ENCODE results near the gene C16orf54. TPM values are rescaled to one million over a fixed set of nuclear protein-coding genes. Genes with fewer than 3 reads are reported as not detected.
"Not testable (repeated sequence)": the region's sequence is repeated elsewhere in the genome, so short reads cannot be mapped to it uniquely, and the experiment has no call there.

Gene C16orf54
- total RNA-seq, 1 experiment from 2014 or later: not detected

GRCh38 chr16:29790183-29790948 lies 44.6 kb upstream of the C16orf54 start, which contains the start of gene KIF22:
Gene KIF22, plus strand, starts transcription at chr16:29790751. Its CDS starts 9 bp downstream, at chr16:29790760.
- TF ChIP-seq CTCF (conservative IDR thresholded peaks at IDR 0.05) (peak; percentile 81), EZH2 (IDR thresholded peaks at IDR 0.05; ENCODE audit: low read depth) (no peak)

DNA sequence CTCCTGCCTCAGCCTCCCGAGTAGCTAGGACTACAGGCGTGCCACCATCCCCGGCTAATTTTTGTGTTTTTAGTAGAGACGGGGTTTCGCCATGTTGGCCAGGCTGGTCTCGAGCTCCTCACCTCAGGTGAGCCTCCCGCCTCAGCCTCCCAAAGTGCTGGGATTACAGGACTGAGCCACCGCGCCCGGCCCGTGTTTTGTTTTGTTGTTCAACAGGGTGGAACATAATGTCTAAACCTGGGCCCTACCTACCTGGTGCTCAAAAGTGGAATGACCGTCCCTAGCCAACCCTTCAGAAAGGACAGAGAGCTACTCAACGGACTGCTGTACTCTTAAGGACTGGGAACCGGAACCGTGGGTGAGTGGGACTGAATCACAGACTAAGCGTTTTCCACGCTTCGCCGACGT lies 44.0 kb upstream of the C16orf54 start:
- Histone ChIP-seq H3K27me3 (ENCODE audit: insufficient read depth, low read depth) (no peaks in the 10 kb centered on the region), H3K4me2 (peak overlapping the region; percentile 94), H2AFZ (peak overlapping the region; percentile 98), H3K9me2 (ENCODE audit: insufficient read depth) (no peaks in the 10 kb centered on the region), H3K79me2 (ENCODE audit: low read depth) (peaks cover 42% of the 10 kb centered on the region), H3K27ac (no peak overlapping the region), H4K20me1 (ENCODE audit: insufficient read depth) (0 out of 2 replicates have a peak, but pooled peaks cover 9% of the 10 kb centered on the region), H3K36me3 (ENCODE audit: low read depth) (no peaks in the 10 kb centered on the region), H3K9me3 (ENCODE audit: insufficient read depth, low read depth) (no peaks in the 10 kb centered on the region), H3F3A (ENCODE audit: insufficient read depth, low read depth) (peaks cover 10% of the 10 kb centered on the region), H3K4me1 (replicated peaks; ENCODE audit: insufficient read depth) (peaks cover 19% of the 10 kb centered on the region), H3K4me3 (peak overlapping the region; percentile 94)
- ChIA-PET POLR2A (ENCODE audit: unreplicated experiment) (interaction anchor here (0.5 to 1.5 kb wide), 5 partner anchors 15 to 197 kb away, joined by 3 to 18 read pairs (median 4); partner anchors contain the start of gene PRRT2), CTCF (interaction anchor here (0.6 to 1.6 kb wide), 3 partner anchors 26 to 60 kb away, joined by 3 to 7 read pairs (median 4); partner anchors contain the start of gene PAGR1)
- TSS peak; percentile 90 for BruUV-seq (replicated peaks)
- DNase-seq: peak in 1 of 2 experiments; percentile 27
- intact Hi-C loops (cut with micrococcal nuclease; ENCODE audit: unreplicated experiment): loop anchor here (1.0 kb wide), 3 partner anchors 16 to 89 kb away; no protein-coding TSS in a partner anchor
- TF ChIP-seq EZH2 (IDR thresholded peaks at IDR 0.05; ENCODE audit: low read depth) (no peak), CTCF (conservative IDR thresholded peaks at IDR 0.05) (no peak)

More at GRCh38 chr16:29790183-29790948, 44.6 kb upstream of the C16orf54 start, which contains the start of gene KIF22:
- no peaks in the 10 kb centered on the region for H3K9me2 ChIP-seq (ENCODE audit: insufficient read depth)
- ChIA-PET POLR2A (ENCODE audit: unreplicated experiment) (interaction anchor here (0.5 to 1.5 kb wide), 8 partner anchors 14 to 197 kb away, joined by 3 to 18 read pairs (median 4); partner anchors contain the start of gene PRRT2), CTCF (interaction anchor here (0.6 to 1.6 kb wide), 3 partner anchors 25 to 61 kb away, joined by 3 to 7 read pairs (median 4); partner anchors contain the start of gene PAGR1)
- 0 out of 2 replicates have a peak, but pooled peaks cover 9% of the 10 kb centered on the region for H4K20me1 ChIP-seq (ENCODE audit: insufficient read depth)
- BruUV-seq (replicated peaks): no TSS peak
- H2AFZ ChIP-seq: peak within 1 kb of the TSS; percentile 98
- H3K27ac ChIP-seq: 0 out of 2 replicates have a peak within 1 kb of the TSS, but pooled peaks have one; percentile 10
- H3K4me1 ChIP-seq (replicated peaks; ENCODE audit: insufficient read depth): peaks cover 17% of the 10 kb centered on the region
- peak; percentile 96 to 100 for DNase-seq
- H3K79me2 ChIP-seq (ENCODE audit: low read depth): peaks cover 48% of the 10 kb centered on the region
- H3K36me3 ChIP-seq (ENCODE audit: low read depth): no peaks in the 10 kb centered on the region
- H3F3A ChIP-seq (ENCODE audit: insufficient read depth, low read depth): peaks cover 10% of the 10 kb centered on the region
- H3K9me3 ChIP-seq (ENCODE audit: insufficient read depth, low read depth): no peaks in the 10 kb centered on the region
- H3K4me2 ChIP-seq: peak within 1 kb of the TSS; percentile 94
- no peaks in the 10 kb centered on the region for H3K27me3 ChIP-seq (ENCODE audit: insufficient read depth, low read depth)
- intact Hi-C loops (cut with micrococcal nuclease; ENCODE audit: unreplicated experiment): loop anchor here (1.0 kb wide), 3 partner anchors 15 to 90 kb away; no protein-coding TSS in a partner anchor
- H3K4me3 ChIP-seq: peak within 1 kb of the TSS; percentile 94

- H3K4me3 ChIP-seq; DNase-seq; H3K9me2 ChIP-seq (ENCODE audit: insufficient read depth); H4K20me1 ChIP-seq (ENCODE audit: insufficient read depth); H2AFZ ChIP-seq; H3K27ac ChIP-seq; CTCF ChIA-PET; intact Hi-C loops (cut with micrococcal nuclease; ENCODE audit: unreplicated experiment); H3K9me3 ChIP-seq (ENCODE audit: insufficient read depth, low read depth); H3K4me2 ChIP-seq; H3K27me3 ChIP-seq (ENCODE audit: insufficient read depth, low read depth); BruUV-seq (replicated peaks); H3K36me3 ChIP-seq (ENCODE audit: low read depth): not testable (repeated sequence)
- H3K79me2 ChIP-seq (ENCODE audit: low read depth): peaks cover 16% of the 10 kb centered on the region
- POLR2A ChIA-PET (ENCODE audit: unreplicated experiment): interaction anchor here (0.6 kb wide), 2 partner anchors 38 to 76 kb away, joined by 4 to 27 read pairs; no protein-coding TSS in a partner anchor
- H3F3A ChIP-seq (ENCODE audit: insufficient read depth, low read depth): peaks cover 29% of the 10 kb centered on the region
- peaks cover 43% of the 10 kb centered on the region for H3K4me1 ChIP-seq (replicated peaks; ENCODE audit: insufficient read depth)
Measured at GRCh38 chr16:29787155-29787554, 41.4 kb upstream of the C16orf54 start.

Data from PC-9 (cell line).